Colonic mucosa (tissue), 4 donors: ENCODE results near the gene LPCAT3. TPM values are rescaled to one million over a fixed set of nuclear protein-coding genes. Genes with fewer than 3 reads are reported as not detected.
"Not testable (repeated sequence)": the region's sequence is repeated elsewhere in the genome, so short reads cannot be mapped to it uniquely, and the experiment has no call there.

Experiments used
- DNase-seq: peaks from one replicate; pipeline ENCODE4 v3.0.0-alpha.2; 2020
- H3K27ac ChIP-seq: fragments of 200-600 bp; one replicate; pipeline ENCODE4 v1.8.0; 2021
- H3K27me3 ChIP-seq: fragments of 200-600 bp; one replicate; pipeline ENCODE4 v1.8.0; 2021
- H3K36me3 ChIP-seq: fragments of 200-600 bp; one replicate; pipeline ENCODE4 v1.8.0; 2021
- H3K4me1 ChIP-seq: fragments of 200-600 bp; one replicate; pipeline ENCODE4 v1.8.0; 2021; ENCODE audit warnings: mild to moderate bottlenecking
- H3K4me3 ChIP-seq: fragments of 200-600 bp; one replicate; pipeline ENCODE4 v1.8.0; 2021
- H3K9ac ChIP-seq, 2 donors: one replicate each; pipeline ENCODE4 v1.7.0; 2013; ENCODE audit warnings: control low read depth in 2 of 2, low read depth in 2 of 2, low read length in 2 of 2
- H3K9me3 ChIP-seq: fragments of 200-600 bp; one replicate; pipeline ENCODE4 v1.8.0; 2021
- CTCF ChIP-seq: fragments of 200-600 bp; IDR thresholded peaks from one replicate; pipeline ENCODE4 v1.8.0; 2022; ENCODE audit warnings: antibody characterized with exemption, mild to moderate bottlenecking
- intact Hi-C: fragments of 100-400 bp; cut with DNase I; formaldehyde crosslinking; loops from one replicate; pipeline ENCODE4 v1.14.1; 2022
- total RNA-seq, 2 donors: library from RNA; stranded (reverse); fragmentation: NEBNext Ultra II Directional in 1 of 2; extraction: Animal tissue kit (Norgen Biotek cat#: 25700) in 1 of 2; gene quantifications; one replicate each; pipeline ENCODE4 v1.2.1, GENCODE V29; 2021
- donor health status: healthy.
- donor health status: DM: no; HTN: no; CAD: no.
- donor health status: DM: no; HTN: no; CAD: no.

Gene LPCAT3
- total RNA-seq, 2 donors from 2014 or later = 71.8 to 77.9 TPM

- Histone ChIP-seq H3K4me1 (no peaks in the 10 kb centered on the region), H3K9me3 (no peaks in the 10 kb centered on the region), H3K9ac (no peak overlapping the region), H3K4me3 (no peak overlapping the region), H3K36me3 (no peaks in the 10 kb centered on the region), H3K27ac (no peak overlapping the region), H3K27me3 (no peaks in the 10 kb centered on the region)
- DNase-seq = no peak
- intact Hi-C loops = no loop called here
- no peak for TF ChIP-seq CTCF
These were observed 40.0 kb upstream of the LPCAT3 start for GRCh38 chr12:7058163-7058845.

GRCh38 chr12:7055736-7056135 lies 37.5 kb upstream of the LPCAT3 start:
- H3K9ac ChIP-seq, DNase-seq, H3K9me3 ChIP-seq, H3K27ac ChIP-seq, H3K36me3 ChIP-seq, intact Hi-C loops, H3K27me3 ChIP-seq, H3K4me3 ChIP-seq, H3K4me1 ChIP-seq: not testable (repeated sequence)

GRCh38 chr12:7054925-7055324 lies 36.6 kb upstream of the LPCAT3 start:
- Histone ChIP-seq H3K4me1 (no peaks in the 10 kb centered on the region), H3K9ac (no peak overlapping the region), H3K27me3 (no peaks in the 10 kb centered on the region), H3K9me3 (no peaks in the 10 kb centered on the region), H3K27ac (no peak overlapping the region), H3K4me3 (no peak overlapping the region), H3K36me3 (no peaks in the 10 kb centered on the region)
- TF ChIP-seq CTCF = no peak
- intact Hi-C loops = no loop called here
- DNase-seq = no peak

- intact Hi-C loops, H3K27me3 ChIP-seq, H3K27ac ChIP-seq, H3K4me1 ChIP-seq, DNase-seq, H3K9me3 ChIP-seq, H3K9ac ChIP-seq, H3K4me3 ChIP-seq, H3K36me3 ChIP-seq: not testable (repeated sequence)
These were observed 31.7 kb upstream of the LPCAT3 start for GRCh38 chr12:7049973-7050372.

- intact Hi-C loops, H3K27me3 ChIP-seq, H3K36me3 ChIP-seq, H3K4me3 ChIP-seq, H3K27ac ChIP-seq, H3K9ac ChIP-seq, DNase-seq, H3K9me3 ChIP-seq, H3K4me1 ChIP-seq: not testable (repeated sequence)
These were observed 31.2 kb upstream of the LPCAT3 start for GRCh38 chr12:7049445-7049951.

GRCh38 chr12:7047306-7047705 lies 29.0 kb upstream of the LPCAT3 start:
- intact Hi-C loops = no loop called here

More at GRCh38 chr12:7047306-7047705, 29.0 kb upstream of the LPCAT3 start:
- no peak overlapping the region for H3K9ac ChIP-seq
- no peaks in the 10 kb centered on the region for H3K36me3 ChIP-seq
- no peak for DNase-seq
- no peaks in the 10 kb centered on the region for H3K4me1 ChIP-seq
- H3K9me3 ChIP-seq = no peaks in the 10 kb centered on the region
- no peak overlapping the region for H3K4me3 ChIP-seq
- H3K27ac ChIP-seq = no peak overlapping the region
- no peak for TF ChIP-seq CTCF
- no peaks in the 10 kb centered on the region for H3K27me3 ChIP-seq
